ENCODE measurements around the gene ITGB1BP1.

- no peak for TF ChIP-seq EP300 (IDR thresholded peaks at IDR 0.05)
- no peak for TF ChIP-seq CTCF (IDR thresholded peaks at IDR 0.05)
- no peak for TF ChIP-seq POLR2A (IDR thresholded peaks at IDR 0.05)
Measured at GRCh38 chr2:9420495-9420894, 2.8 kb downstream of the ITGB1BP1 start.

Data from tibial nerve (tissue), 4 donors.